Naive thymus-derived CD8-positive, alpha-beta T cell (primary cell): ENCODE data around the gene MKI67. TPM values are rescaled to one million over a fixed set of nuclear protein-coding genes. Genes with fewer than 3 reads are reported as not detected.
A peak's percentile ranks its signal among the peaks of the same experiment; 100 is the strongest.
"Not testable (repeated sequence)": the region's sequence is repeated elsewhere in the genome, so short reads cannot be mapped to it uniquely, and the experiment has no call there.

ENCODE experiments used
- ATAC-seq, 2 donors: fragments of 150-1000 bp; cut with Tn5 transposase in 1 of 2; sonication (Bioruptor Pico), chemical (Tn5 transposase) in 1 of 2; 1 replicate in 1 of 2; 2 replicates in 1 of 2; pipeline ENCODE4 v1.10.0; 2021; ENCODE audit warnings: mild to moderate bottlenecking in 2 of 2, moderate library complexity in 2 of 2
- POLR2A ChIA-PET: fragments of 350-600 bp; sonication (Branson Sonifier 250); formaldehyde crosslinking; loops from one replicate; lab custom pipeline; 2021; ENCODE audit warnings: antibody characterized with exemption; lab: Charles Lee
- DNase-seq, 10 donors: peaks; one replicate each; pipeline versions ENCODE4 v3.0.0 to v3.0.0-alpha.2; 2020 to 2022
- H3K27ac Mint-ChIP-seq, 10 donors: one replicate each; pipeline ENCODE4 v1.8.0; 2020 to 2022; ENCODE audit warnings: mild to moderate bottlenecking in 10 of 10, mixed read lengths in 10 of 10, moderate library complexity in 4 of 10, inconsistent platforms in 1 of 10
- H3K27me3 Mint-ChIP-seq, 5 donors: one replicate each; pipeline ENCODE4 v1.8.0; 2021 to 2022; ENCODE audit warnings: mixed read lengths in 5 of 5
- H3K36me3 Mint-ChIP-seq, 3 donors: one replicate each; pipeline ENCODE4 v1.8.0; 2020 to 2022; ENCODE audit warnings: mixed read lengths in 3 of 3, mild to moderate bottlenecking in 2 of 3, inconsistent platforms in 1 of 3
- H3K4me1 Mint-ChIP-seq, 4 donors: one replicate each; pipeline ENCODE4 v1.8.0; 2021 to 2022; ENCODE audit warnings: mixed read lengths in 4 of 4
- H3K4me3 Mint-ChIP-seq, 10 donors: one replicate each; pipeline ENCODE4 v1.8.0; 2020 to 2022; ENCODE audit warnings: mild to moderate bottlenecking in 10 of 10, mixed read lengths in 10 of 10, moderate library complexity in 6 of 10, inconsistent platforms in 1 of 10
- H3K9me3 Mint-ChIP-seq, 9 donors: one replicate each; pipeline ENCODE4 v1.8.0; 2020 to 2022; ENCODE audit warnings: mixed read lengths in 9 of 9, mild to moderate bottlenecking in 3 of 9, inconsistent platforms in 1 of 9, moderate library complexity in 1 of 9
- polyA plus RNA-seq, 3 donors: library from polyadenylated mRNA; unstranded; fragments of 300-500 nt; fragmentation: Illumina TruSeq; gene quantifications; one replicate each; pipeline ENCODE4 v1.2.3, GENCODE V29; 2021
- total RNA-seq, 8 experiments: library from RNA in 2 of 8; stranded (reverse) in 2 of 8; gene quantifications; one replicate each; pipeline ENCODE4 v1.2.3 and lab custom pipeline; 2021 to 2026

MKI67 gene, protein sequence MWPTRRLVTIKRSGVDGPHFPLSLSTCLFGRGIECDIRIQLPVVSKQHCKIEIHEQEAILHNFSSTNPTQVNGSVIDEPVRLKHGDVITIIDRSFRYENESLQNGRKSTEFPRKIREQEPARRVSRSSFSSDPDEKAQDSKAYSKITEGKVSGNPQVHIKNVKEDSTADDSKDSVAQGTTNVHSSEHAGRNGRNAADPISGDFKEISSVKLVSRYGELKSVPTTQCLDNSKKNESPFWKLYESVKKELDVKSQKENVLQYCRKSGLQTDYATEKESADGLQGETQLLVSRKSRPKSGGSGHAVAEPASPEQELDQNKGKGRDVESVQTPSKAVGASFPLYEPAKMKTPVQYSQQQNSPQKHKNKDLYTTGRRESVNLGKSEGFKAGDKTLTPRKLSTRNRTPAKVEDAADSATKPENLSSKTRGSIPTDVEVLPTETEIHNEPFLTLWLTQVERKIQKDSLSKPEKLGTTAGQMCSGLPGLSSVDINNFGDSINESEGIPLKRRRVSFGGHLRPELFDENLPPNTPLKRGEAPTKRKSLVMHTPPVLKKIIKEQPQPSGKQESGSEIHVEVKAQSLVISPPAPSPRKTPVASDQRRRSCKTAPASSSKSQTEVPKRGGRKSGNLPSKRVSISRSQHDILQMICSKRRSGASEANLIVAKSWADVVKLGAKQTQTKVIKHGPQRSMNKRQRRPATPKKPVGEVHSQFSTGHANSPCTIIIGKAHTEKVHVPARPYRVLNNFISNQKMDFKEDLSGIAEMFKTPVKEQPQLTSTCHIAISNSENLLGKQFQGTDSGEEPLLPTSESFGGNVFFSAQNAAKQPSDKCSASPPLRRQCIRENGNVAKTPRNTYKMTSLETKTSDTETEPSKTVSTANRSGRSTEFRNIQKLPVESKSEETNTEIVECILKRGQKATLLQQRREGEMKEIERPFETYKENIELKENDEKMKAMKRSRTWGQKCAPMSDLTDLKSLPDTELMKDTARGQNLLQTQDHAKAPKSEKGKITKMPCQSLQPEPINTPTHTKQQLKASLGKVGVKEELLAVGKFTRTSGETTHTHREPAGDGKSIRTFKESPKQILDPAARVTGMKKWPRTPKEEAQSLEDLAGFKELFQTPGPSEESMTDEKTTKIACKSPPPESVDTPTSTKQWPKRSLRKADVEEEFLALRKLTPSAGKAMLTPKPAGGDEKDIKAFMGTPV (N-terminal part only)
- under 1 TPM; 0.08 to 0.34 TPM for total RNA-seq
- 1 to 10 TPM in 1 of 3 donors, under 1 TPM in 1, not detected in 1; 0.77 to 2.4 TPM for polyA plus RNA-seq
- 0.19 to 5.9 (median 1.8) reads per million in 6 experiments for total RNA-seq (lab: John Stamatoyannopoulos, UW)

DNA sequence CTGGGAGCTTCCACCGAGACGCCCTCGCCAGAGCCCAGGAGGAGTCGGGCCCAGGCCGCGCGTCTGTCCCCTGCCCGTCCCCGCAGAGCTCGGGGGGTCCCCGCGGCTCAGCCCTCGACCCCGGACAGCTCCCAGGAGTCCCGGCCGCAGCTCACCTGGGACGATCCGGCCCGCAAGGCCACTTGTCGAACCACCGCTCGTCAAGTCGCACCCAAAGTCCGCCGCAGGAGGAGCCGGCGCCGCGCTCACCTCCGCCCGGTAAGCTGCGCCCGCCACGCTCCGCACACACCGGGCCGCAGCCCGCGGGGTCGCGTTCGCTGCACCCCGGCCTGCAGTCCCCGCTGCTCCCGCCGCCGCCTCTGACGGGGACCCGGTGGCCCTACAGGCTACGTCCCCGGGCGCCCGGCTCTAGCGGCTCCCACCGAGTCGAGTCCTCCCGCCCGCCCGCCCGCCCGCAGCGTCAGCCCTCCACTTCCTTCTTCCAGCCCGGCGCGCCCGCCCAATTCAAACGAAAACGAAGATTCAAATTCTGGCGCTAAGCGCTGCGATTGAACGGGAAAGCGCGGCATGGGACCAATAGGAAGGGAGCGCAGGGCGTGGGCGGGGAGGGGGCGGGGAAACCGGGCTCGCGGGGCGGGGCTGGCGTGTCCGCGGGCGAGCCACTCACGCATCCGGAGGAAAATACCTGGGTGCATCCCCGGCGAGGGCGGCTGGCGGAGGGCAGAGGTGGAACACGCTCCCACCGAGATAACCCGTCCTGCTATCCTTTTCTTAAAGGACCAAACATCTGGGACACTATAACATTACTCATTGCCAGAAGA lies at the start of gene MKI67:
TSS of gene MKI67 (minus strand) at position 480 of the 821 bp plus-strand sequence. CDS start 756 bp downstream, outside the sequence.
- Mint-ChIP-seq H3K36me3 (no peaks in the 10 kb centered on the region), H3K27ac (peak within 1 kb of the TSS; percentile 4 to 92 (median 52)), H3K4me3 (peak within 1 kb of the TSS; percentile 81 to 91 (median 90)), H3K4me1 (peaks cover 6 to 24% (median 16%) of the 10 kb centered on the region in 4 donors), H3K9me3 (no peaks in the 10 kb centered on the region), H3K27me3 (peaks cover 22 to 38% (median 24%) of the 10 kb centered on the region in 5 donors)
- DNase-seq = peak; percentile 81 to 93 (median 86)
- POLR2A ChIA-PET = no interaction called here
- ATAC-seq = peak; percentile 93 to 94

DNA sequence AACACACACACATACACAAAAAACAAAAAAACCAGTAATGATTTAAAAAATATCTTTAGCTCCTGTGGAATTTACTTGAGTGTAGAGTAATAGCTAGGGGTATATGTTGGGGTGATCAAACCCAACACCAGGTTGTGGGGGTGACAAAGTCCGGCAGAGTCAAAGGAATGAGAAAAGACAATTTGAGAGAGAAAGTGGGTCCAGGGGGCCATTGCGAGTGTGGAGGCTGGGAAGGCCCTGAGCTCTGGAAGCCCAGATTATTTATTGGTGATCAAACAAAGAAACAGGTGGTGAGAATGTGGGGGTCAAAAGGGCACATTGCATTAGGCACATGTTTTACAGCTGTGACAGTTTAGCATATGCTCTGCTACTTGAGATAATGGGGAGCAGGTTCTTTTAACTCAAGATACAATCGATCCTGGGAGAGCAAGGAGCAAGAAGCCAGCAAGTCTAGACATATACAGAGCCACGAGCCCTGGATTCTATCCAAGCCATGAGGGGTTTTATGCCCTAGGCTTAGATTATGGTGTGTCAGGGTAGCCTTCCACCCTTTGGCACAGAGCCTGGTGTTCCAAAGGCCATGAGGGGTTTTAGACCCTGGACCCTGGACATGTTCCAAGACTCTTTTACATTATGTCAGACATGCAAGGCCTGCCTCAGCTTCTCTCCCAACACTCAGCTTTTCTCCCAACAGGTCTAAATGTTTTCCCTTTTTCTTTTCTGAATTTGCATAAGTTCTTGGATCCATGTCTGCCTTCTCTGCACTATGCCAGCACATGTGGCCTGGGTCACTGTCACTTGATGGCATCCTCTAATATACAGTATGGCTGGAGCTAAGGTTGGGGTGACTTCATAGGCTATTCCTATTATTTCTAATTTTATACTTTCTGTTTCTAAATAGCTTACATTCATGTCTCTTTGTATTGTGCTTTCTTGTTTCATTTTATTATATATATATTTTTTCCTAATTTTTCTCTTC lies 48.6 kb upstream of the MKI67 start:
- DNase-seq = no peak
- POLR2A ChIA-PET = interaction anchor here (0.6 kb wide), 1 partner anchor 47 kb away, joined by 3 read pairs; no protein-coding TSS in a partner anchor
- Mint-ChIP-seq H3K4me3 (no peak overlapping the region), H3K9me3 (peaks cover 0 to 30% (median 17%) of the 10 kb centered on the region in 9 donors), H3K27me3 (peaks cover 0 to 5% (median 2%) of the 10 kb centered on the region in 5 donors), H3K36me3 (peaks cover 0 to 25% (median 9%) of the 10 kb centered on the region in 3 donors), H3K4me1 (peaks cover under 1 to 12% (median 6%) of the 10 kb centered on the region in 4 donors), H3K27ac (no peak overlapping the region)
- no peak for ATAC-seq

DNA sequence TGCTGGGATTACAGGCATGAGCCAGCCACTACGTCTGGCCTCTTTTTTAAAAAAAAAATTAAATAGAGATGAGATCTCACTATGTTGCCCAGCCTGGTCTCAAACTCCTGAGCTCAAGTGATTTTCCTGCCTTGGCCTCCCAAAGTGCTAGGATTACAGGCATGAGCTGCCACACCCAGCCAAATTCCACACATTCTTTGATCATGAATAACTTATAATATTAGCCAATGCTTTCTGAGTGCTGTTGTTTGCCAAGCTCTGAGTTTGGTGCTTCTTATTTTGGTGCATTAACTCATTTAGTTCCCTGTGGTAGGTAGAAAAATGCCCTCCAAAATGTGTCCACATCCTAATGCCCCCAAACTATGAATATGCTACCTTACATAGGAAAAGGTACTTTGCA lies 47.2 kb upstream of the MKI67 start:
- H3K27ac Mint-ChIP-seq = no peak overlapping the region
- peaks cover 0 to 4% (median under 1%) of the 10 kb centered on the region in 4 donors for H3K4me1 Mint-ChIP-seq
- POLR2A ChIA-PET = no interaction called here
- DNase-seq (no peak), ATAC-seq (no peak)
- H3K27me3 Mint-ChIP-seq = peaks cover 0 to 5% (median 3%) of the 10 kb centered on the region in 5 donors
- no peak overlapping the region for H3K4me3 Mint-ChIP-seq
- peaks cover 0 to 30% (median 17%) of the 10 kb centered on the region in 9 donors for H3K9me3 Mint-ChIP-seq
- H3K36me3 Mint-ChIP-seq = peaks cover 0 to 25% (median 9%) of the 10 kb centered on the region in 3 donors

DNA sequence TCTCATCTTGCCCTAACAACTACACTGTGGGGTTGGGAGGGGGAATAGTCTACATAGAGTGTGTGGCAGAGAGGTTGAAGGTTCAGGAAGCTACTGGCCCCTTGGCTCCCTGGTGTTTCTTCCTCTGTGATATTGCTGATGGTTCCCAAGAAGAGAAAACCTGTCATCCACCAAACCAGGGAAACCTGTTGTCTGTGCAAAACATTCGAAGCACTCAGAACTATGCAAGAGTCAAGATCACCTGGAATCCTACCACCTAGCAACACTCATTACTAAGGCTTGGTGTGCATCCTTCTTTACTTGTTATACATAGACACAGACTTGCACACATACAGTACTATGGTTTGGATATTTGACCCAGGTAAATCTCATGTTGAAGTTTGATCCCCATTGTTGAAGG lies 46.5 kb upstream of the MKI67 start:
- Mint-ChIP-seq H3K9me3 (peaks cover 0 to 30% (median 17%) of the 10 kb centered on the region in 9 donors), H3K27ac (no peak overlapping the region), H3K27me3 (peaks cover 0 to 5% (median 3%) of the 10 kb centered on the region in 5 donors), H3K36me3 (peaks cover 0 to 25% (median 9%) of the 10 kb centered on the region in 3 donors), H3K4me1 (no peaks in the 10 kb centered on the region), H3K4me3 (no peak overlapping the region)
- ATAC-seq (no peak), DNase-seq (no peak)
- POLR2A ChIA-PET = interaction anchor here (1.3 kb wide), 1 partner anchor 15 kb away, joined by 3 read pairs; no protein-coding TSS in a partner anchor

DNA sequence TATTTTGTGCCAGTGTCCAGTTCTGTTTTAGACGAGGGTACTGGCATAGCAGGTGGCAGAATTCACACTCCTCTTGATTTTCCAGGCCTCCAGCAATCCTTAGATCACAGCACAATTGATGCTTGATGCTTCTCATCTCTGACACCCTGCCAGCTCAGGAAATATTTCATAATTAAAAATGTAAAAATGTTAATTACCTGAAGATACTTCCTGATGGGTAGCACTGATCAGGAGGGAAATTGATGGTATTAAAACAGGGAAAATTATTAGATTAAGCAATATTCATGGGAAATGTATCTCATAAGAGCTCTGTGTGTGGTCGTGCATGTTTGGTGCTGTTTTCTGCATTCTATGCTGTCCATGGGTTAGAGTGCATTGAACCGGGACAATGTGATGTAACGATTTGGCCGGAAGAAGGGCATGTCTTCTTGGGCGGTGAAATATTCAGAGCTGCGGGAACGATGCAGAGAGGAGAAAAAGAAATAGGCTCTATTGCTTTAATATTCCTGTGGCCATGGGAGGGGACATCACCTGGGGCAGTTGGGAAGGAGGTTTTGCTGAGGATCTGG lies 43.7 kb upstream of the MKI67 start:
- Mint-ChIP-seq H3K4me1 (peaks cover 0 to under 1% (median 0%) of the 10 kb centered on the region in 4 donors), H3K27me3 (peaks cover 0 to 7% (median 3%) of the 10 kb centered on the region in 5 donors), H3K4me3 (no peak overlapping the region), H3K36me3 (peaks cover 0 to 20% (median 9%) of the 10 kb centered on the region in 3 donors), H3K27ac (peak overlapping the region in 1 of 10 donors; percentile 7), H3K9me3 (peaks cover 0 to 25% (median 10%) of the 10 kb centered on the region in 9 donors)
- POLR2A ChIA-PET = no interaction called here
- ATAC-seq (no peak), DNase-seq (no peak)

DNA sequence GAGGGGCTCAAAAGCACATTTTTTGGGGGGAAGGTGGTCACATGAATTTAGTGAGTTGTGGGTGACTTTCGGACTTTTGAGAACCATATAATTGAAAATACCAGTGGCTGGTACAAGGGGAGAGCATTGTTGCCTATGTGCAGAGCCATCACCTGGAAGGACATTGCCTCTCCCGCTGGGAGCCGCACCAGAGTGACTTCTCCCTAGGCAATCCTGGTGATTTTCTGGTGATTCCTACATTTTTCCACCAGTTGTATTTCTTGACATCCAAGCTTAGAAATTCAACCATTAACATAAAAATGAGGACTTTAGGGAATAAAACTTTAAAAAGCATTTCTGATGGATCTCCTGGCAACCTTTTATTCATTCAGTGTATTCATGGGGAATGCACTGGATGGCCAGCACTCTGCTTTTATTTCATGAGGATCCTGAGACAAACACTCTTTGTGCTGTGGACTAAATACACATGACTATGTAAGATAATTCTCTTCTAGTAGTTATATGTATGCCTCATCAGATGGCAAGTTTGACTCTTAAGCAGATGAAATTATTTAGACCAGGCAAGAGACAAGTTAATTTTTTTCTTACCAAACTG lies 41.8 kb upstream of the MKI67 start:
- ATAC-seq = no peak
- Mint-ChIP-seq H3K27me3 (peaks cover 0 to 9% (median 3%) of the 10 kb centered on the region in 5 donors), H3K4me3 (no peak overlapping the region), H3K9me3 (peaks cover 0 to 9% (median 0%) of the 10 kb centered on the region in 9 donors), H3K36me3 (peaks cover 0 to 6% (median 0%) of the 10 kb centered on the region in 3 donors), H3K4me1 (peaks cover 0 to 2% (median 0%) of the 10 kb centered on the region in 4 donors), H3K27ac (no peak overlapping the region)
- POLR2A ChIA-PET = no interaction called here
- no peak for DNase-seq

DNA sequence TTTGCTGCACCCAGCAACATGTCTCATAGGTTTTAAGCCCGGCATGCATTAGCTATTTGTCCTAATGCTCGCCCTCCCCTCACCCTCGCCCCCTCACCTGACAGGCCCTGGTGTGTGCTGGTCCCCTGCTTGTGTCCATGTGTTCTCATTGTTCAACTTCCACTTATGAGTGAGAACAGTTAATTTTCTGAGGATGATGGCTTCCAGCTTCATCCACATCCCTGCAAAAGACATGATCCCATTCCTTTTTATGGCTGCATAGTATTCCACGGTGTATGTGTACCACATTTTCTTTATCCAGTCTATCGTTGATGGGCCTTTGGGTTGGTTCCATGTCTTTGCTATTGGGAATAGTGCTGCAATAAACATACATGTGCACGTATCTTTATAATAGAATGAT lies 40.9 kb upstream of the MKI67 start:
- H3K4me3 Mint-ChIP-seq, DNase-seq, POLR2A ChIA-PET, H3K4me1 Mint-ChIP-seq, H3K27ac Mint-ChIP-seq, ATAC-seq, H3K9me3 Mint-ChIP-seq, H3K36me3 Mint-ChIP-seq, H3K27me3 Mint-ChIP-seq: not testable (repeated sequence)

DNA sequence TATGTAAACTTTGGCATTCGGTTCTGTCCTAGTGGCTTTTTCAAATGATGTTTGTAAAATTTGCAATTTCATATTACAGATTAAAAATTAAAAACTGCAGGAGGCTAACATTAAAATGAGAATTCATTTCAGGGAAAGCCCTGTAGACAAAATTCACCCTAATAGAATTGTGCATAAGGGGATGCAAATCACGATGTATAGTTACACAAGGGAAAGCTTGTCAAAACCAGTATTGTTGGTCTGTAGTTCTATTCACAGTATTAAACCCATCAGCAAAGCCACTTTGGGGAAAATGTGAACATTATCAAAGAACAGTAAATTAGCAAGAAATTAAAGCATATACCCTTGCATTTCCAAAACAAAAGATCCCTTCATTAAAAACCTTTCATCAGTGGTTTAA lies 39.9 kb upstream of the MKI67 start:
- DNase-seq = no peak
- Mint-ChIP-seq H3K27me3 (peaks cover 0 to 9% (median 3%) of the 10 kb centered on the region in 5 donors), H3K4me3 (no peak overlapping the region), H3K9me3 (peaks cover 0 to 4% (median 0%) of the 10 kb centered on the region in 9 donors), H3K36me3 (no peaks in the 10 kb centered on the region), H3K27ac (no peak overlapping the region), H3K4me1 (peaks cover 0 to 7% (median under 1%) of the 10 kb centered on the region in 4 donors)
- ATAC-seq = no peak
- POLR2A ChIA-PET = no interaction called here

DNA sequence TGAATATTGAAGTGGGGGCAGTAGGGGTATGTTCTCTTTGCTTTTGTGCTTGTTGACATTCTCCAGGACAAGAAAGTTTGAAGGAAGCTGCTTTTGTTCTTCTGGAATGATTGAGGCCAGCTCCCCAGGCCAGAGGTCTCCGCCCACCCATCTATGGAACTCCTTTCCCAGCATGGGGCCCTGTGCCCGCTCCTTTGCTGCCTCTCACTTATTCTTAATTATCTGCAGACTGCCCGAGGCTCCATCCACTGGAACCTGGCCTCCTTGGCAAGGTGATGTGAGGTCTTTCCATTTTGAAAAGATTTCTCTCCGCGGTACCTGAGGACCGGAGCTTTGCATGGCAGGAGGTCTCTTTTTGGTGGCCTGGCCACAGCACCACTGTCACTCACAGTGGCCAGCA lies 39.3 kb upstream of the MKI67 start:
- no peaks in the 10 kb centered on the region for H3K9me3 Mint-ChIP-seq
- POLR2A ChIA-PET = no interaction called here
- no peaks in the 10 kb centered on the region for H3K36me3 Mint-ChIP-seq
- peaks cover 0 to 9% (median 3%) of the 10 kb centered on the region in 5 donors for H3K27me3 Mint-ChIP-seq
- H3K27ac Mint-ChIP-seq = no peak overlapping the region
- peaks cover 0 to 9% (median 4%) of the 10 kb centered on the region in 4 donors for H3K4me1 Mint-ChIP-seq
- ATAC-seq (no peak), DNase-seq (no peak)
- no peak overlapping the region for H3K4me3 Mint-ChIP-seq

DNA sequence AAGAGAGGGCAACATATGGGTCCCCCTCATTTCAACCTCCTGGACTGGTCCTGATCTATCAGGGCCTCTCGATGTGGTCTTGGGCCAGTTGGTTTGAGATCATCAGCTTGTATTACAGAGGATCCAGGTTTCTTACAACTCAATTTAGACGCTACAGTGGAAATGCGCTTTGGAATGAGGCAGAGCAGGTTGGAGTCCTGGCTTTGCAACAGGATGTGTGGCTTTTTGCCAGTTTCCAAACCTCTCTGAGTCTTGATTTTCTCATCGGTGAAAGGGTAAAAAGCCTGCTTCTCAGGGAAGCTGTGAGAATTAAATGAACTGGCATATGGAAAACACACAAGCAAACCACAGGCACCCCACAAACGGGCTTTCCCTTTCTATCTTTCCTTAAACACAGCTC lies 37.5 kb upstream of the MKI67 start:
- peaks cover 0 to 13% (median 6%) of the 10 kb centered on the region in 4 donors for H3K4me1 Mint-ChIP-seq
- H3K27ac Mint-ChIP-seq = peak overlapping the region in 1 of 10 donors; percentile 36
- DNase-seq (no peak), ATAC-seq (no peak)
- no peak overlapping the region for H3K4me3 Mint-ChIP-seq
- no peaks in the 10 kb centered on the region for H3K9me3 Mint-ChIP-seq
- peaks cover 0 to 5% (median 0%) of the 10 kb centered on the region in 5 donors for H3K27me3 Mint-ChIP-seq
- POLR2A ChIA-PET = interaction anchor here (0.6 kb wide), 1 partner anchor 44 kb away, joined by 3 read pairs; no protein-coding TSS in a partner anchor
- no peaks in the 10 kb centered on the region for H3K36me3 Mint-ChIP-seq
